Adrenal gland (tissue), 5 donors: ENCODE results near the gene HS3ST2.

Experiments used
- POLR2A ChIP-seq, 2 donors: fragments of 450-650 bp; IDR thresholded peaks; one replicate each; pipeline ENCODE4 v1.6.1; 2017; ENCODE audit warnings: antibody characterized with exemption in 2 of 2, mild to moderate bottlenecking in 2 of 2, moderate library complexity in 1 of 2
- TF ChIP-seq, protein P1 (sequence below), 6 experiments: fragments of 450-650 bp in 4 of 6; fragments of 200-600 bp in 2 of 6; sonication (generic) in 1 of 6; IDR thresholded peaks; 1 replicate in 5 of 6; 2 replicates in 1 of 6; pipeline versions ENCODE4 v1.5.1 to v1.8.0; 2016 to 2021; ENCODE audit warnings: antibody characterized with exemption in 6 of 6, mild to moderate bottlenecking in 2 of 6, moderate library complexity in 1 of 6
- donor health status: DM: no; HTN: no; CAD: no.

DNA sequence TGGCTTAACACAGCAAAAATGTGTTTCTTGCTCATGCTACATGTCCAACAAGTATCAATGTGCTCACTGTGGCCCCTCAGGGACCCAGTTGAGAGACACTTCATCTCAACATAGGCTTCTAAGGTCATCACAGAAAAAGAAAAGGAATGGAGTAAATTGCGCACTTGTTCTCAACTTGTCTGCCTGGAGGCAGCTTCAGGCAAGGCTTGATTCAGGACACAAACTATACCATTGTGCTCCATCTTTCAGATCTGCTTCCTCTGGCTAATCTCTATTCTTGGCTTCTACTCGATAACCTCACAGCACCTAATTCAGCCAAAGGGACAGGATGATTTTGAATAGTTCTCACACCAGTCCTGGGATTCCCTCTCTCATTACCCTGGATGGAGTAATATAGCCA, 35.6 kb downstream of the HS3ST2 start:
- TF ChIP-seq, protein P1, sequence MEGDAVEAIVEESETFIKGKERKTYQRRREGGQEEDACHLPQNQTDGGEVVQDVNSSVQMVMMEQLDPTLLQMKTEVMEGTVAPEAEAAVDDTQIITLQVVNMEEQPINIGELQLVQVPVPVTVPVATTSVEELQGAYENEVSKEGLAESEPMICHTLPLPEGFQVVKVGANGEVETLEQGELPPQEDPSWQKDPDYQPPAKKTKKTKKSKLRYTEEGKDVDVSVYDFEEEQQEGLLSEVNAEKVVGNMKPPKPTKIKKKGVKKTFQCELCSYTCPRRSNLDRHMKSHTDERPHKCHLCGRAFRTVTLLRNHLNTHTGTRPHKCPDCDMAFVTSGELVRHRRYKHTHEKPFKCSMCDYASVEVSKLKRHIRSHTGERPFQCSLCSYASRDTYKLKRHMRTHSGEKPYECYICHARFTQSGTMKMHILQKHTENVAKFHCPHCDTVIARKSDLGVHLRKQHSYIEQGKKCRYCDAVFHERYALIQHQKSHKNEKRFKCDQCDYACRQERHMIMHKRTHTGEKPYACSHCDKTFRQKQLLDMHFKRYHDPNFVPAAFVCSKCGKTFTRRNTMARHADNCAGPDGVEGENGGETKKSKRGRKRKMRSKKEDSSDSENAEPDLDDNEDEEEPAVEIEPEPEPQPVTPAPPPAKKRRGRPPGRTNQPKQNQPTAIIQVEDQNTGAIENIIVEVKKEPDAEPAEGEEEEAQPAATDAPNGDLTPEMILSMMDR (IDR thresholded peaks at IDR 0.05): no peak
- TF ChIP-seq POLR2A (IDR thresholded peaks at IDR 0.05): no peak
